Breast epithelium (tissue), 4 donors: ENCODE results near the gene CD44. TPM values are rescaled to one million over a fixed set of nuclear protein-coding genes. Genes with fewer than 3 reads are reported as not detected.

ENCODE experiments used
- DNase-seq, 2 donors: peaks; one replicate each; pipeline ENCODE4 v3.0.0-alpha.2; 2019; ENCODE audit warnings: low spot score in 2 of 2
- H3K27ac ChIP-seq, 2 donors: fragments of 200-600 bp; sonication (generic) in 1 of 2; one replicate each; pipeline ENCODE4 v1.5.1; 2016 to 2019; ENCODE audit warnings: mild to moderate bottlenecking in 1 of 2
- H3K27me3 ChIP-seq, 2 donors: fragments of 200-600 bp; sonication (generic) in 1 of 2; one replicate each; pipeline versions ENCODE4 v1.5.1 to v1.6.0; 2017 to 2019; ENCODE audit warnings: control low read depth in 1 of 2, mild to moderate bottlenecking in 1 of 2
- H3K36me3 ChIP-seq: fragments of 200-600 bp; one replicate; pipeline ENCODE4 v1.5.1; 2019
- H3K4me1 ChIP-seq, 2 donors: fragments of 200-600 bp; sonication (generic); one replicate each; pipeline ENCODE4 v1.5.1; 2016 to 2019; ENCODE audit warnings: control low read depth in 1 of 2
- H3K4me3 ChIP-seq, 3 donors: fragments of 200-600 bp; sonication (generic); 1 replicate in 2 of 3; 2 replicates in 1 of 3; pipeline ENCODE4 v1.5.1; 2016 to 2019; ENCODE audit warnings: mild to moderate bottlenecking in 3 of 3, moderate library complexity in 2 of 3
- H3K9me3 ChIP-seq, 2 donors: fragments of 200-600 bp; sonication (generic) in 1 of 2; one replicate each; pipeline ENCODE4 v1.5.1; 2016 to 2019; ENCODE audit warnings: control low read depth in 1 of 2
- CTCF ChIP-seq, 3 donors: fragments of 450-650 bp; IDR thresholded peaks; one replicate each; pipeline ENCODE4 v1.5.1; 2016 to 2017; ENCODE audit warnings: antibody characterized with exemption in 3 of 3, mild to moderate bottlenecking in 3 of 3, moderate library complexity in 3 of 3
- POLR2A ChIP-seq: fragments of 450-650 bp; IDR thresholded peaks from one replicate; pipeline ENCODE4 v1.6.1; 2016; ENCODE audit warnings: antibody characterized with exemption, mild to moderate bottlenecking, moderate library complexity
- POLR2AphosphoS5 ChIP-seq, 3 donors: sonication (generic); formaldehyde crosslinking; IDR thresholded peaks; one replicate each; pipeline ENCODE4 v1.6.1; 2017; ENCODE audit warnings: antibody characterized with exemption in 3 of 3
- intact Hi-C: fragments of 100-400 bp; cut with DNase I; formaldehyde crosslinking; loops from one replicate; pipeline ENCODE4 v1.15.1; 2023; ENCODE audit warnings: low total_unique reads
- total RNA-seq, 3 donors: library from RNA; depleted of rRNA; stranded (reverse); fragments of >200 nt; gene quantifications; one replicate each; pipeline ENCODE4 v1.1.0, GENCODE V29; 2016

Gene CD44
- total RNA-seq, 3 donors from 2014 or later: 255 to 348 (median 269) TPM

- Histone ChIP-seq H3K4me1 (peaks cover 0 to 13% of the 10 kb centered on the region in 2 donors), H3K9me3 (no peaks in the 10 kb centered on the region), H3K27me3 (no peaks in the 10 kb centered on the region), H3K36me3 (no peaks in the 10 kb centered on the region), H3K4me3 (no peak overlapping the region), H3K27ac (no peak overlapping the region)
- intact Hi-C loops: no loop called here
- TF ChIP-seq CTCF (IDR thresholded peaks at IDR 0.05) (no peak), POLR2A (no peak), POLR2AphosphoS5 (IDR thresholded peaks at IDR 0.05) (no peak)
- DNase-seq: no peak
Observed at GRCh38 chr11:35146711-35147110, 7.7 kb downstream of the CD44 start.

- H3K9me3 ChIP-seq: no peaks in the 10 kb centered on the region
- intact Hi-C loops: no loop called here
Observed at GRCh38 chr11:35147235-35147634, 8.3 kb downstream of the CD44 start.

GRCh38 chr11:35148163-35148837 lies 9.3 kb downstream of the CD44 start:
- DNase-seq: no peak
- Histone ChIP-seq H3K36me3 (no peaks in the 10 kb centered on the region), H3K9me3 (no peaks in the 10 kb centered on the region), H3K4me3 (no peak overlapping the region), H3K4me1 (peaks cover 0 to 13% of the 10 kb centered on the region in 2 donors), H3K27ac (no peak overlapping the region), H3K27me3 (no peaks in the 10 kb centered on the region)
- intact Hi-C loops: no loop called here
- no peak for TF ChIP-seq CTCF (IDR thresholded peaks at IDR 0.05)
- no peak for TF ChIP-seq POLR2AphosphoS5 (IDR thresholded peaks at IDR 0.05)
- no peak for TF ChIP-seq POLR2A

More at GRCh38 chr11:35147235-35147634, 8.3 kb downstream of the CD44 start:
- DNase-seq: no peak
- Histone ChIP-seq H3K27me3 (no peaks in the 10 kb centered on the region), H3K4me1 (peaks cover 0 to 13% of the 10 kb centered on the region in 2 donors), H3K27ac (no peak overlapping the region), H3K4me3 (no peak overlapping the region), H3K36me3 (no peaks in the 10 kb centered on the region)
- TF ChIP-seq POLR2AphosphoS5 (IDR thresholded peaks at IDR 0.05) (no peak), CTCF (IDR thresholded peaks at IDR 0.05) (no peak), POLR2A (no peak)

- Histone ChIP-seq H3K9me3 (no peaks in the 10 kb centered on the region), H3K36me3 (no peaks in the 10 kb centered on the region), H3K4me3 (no peak overlapping the region), H3K27ac (no peak overlapping the region), H3K27me3 (no peaks in the 10 kb centered on the region), H3K4me1 (no peaks in the 10 kb centered on the region)
- TF ChIP-seq CTCF (IDR thresholded peaks at IDR 0.05): no peak
- no peak for TF ChIP-seq POLR2AphosphoS5 (IDR thresholded peaks at IDR 0.05)
- no peak for TF ChIP-seq POLR2A
- DNase-seq: no peak
- intact Hi-C loops: no loop called here
Observed at GRCh38 chr11:35150454-35150853, 11.5 kb downstream of the CD44 start.

GRCh38 chr11:35151241-35151640 lies 12.3 kb downstream of the CD44 start:
- TF ChIP-seq CTCF (IDR thresholded peaks at IDR 0.05) (no peak), POLR2AphosphoS5 (IDR thresholded peaks at IDR 0.05) (no peak), POLR2A (no peak)
- H3K9me3 ChIP-seq: no peaks in the 10 kb centered on the region
- no peaks in the 10 kb centered on the region for H3K27me3 ChIP-seq
- no peaks in the 10 kb centered on the region for H3K36me3 ChIP-seq
- no peak overlapping the region for H3K4me3 ChIP-seq
- H3K4me1 ChIP-seq: no peaks in the 10 kb centered on the region
- H3K27ac ChIP-seq: peak overlapping the region; percentile 36 to 49
- no peak for DNase-seq
- intact Hi-C loops: no loop called here
